HG03175 (cell line): ENCODE measurements around the gene MAPKAPK2.
"Not testable (repeated sequence)": the region's sequence is repeated elsewhere in the genome, so short reads cannot be mapped to it uniquely, and the experiment has no call there.

Experiments
- ATAC-seq: cut with Tn5 transposase; IDR thresholded peaks from one replicate; pipeline ENCODE4 v1.9.1; 2021; ENCODE audit warnings: mild to moderate bottlenecking, moderate library complexity; ENCODE audit not compliant: unreplicated experiment

MAPKAPK2 gene

GRCh38 chr1:206768472-206769303, 84.0 kb downstream of the MAPKAPK2 start:
- peak; percentile 28 for ATAC-seq

DNA sequence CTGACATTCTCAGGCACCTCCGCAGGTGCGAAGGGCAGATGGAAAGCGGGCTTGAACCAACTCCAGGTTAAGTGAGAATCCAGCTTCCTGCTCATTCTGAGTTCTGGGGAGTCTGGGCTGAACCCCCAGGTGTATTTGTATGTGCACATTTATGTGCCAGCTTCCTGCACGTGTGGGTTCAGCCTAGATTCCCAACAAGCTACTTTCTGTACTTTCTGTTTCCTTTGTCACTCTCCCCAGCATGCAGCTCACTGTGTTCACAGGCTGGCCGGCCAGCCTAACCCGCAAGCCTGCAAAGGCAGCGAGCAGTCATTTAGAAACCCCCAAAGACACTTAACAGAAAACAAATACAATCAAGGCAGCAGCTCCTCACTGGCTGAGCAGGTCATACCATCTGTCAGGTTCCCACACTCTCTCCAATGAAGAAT, 84.6 kb downstream of the MAPKAPK2 start:
- peak; percentile 74 for ATAC-seq

DNA sequence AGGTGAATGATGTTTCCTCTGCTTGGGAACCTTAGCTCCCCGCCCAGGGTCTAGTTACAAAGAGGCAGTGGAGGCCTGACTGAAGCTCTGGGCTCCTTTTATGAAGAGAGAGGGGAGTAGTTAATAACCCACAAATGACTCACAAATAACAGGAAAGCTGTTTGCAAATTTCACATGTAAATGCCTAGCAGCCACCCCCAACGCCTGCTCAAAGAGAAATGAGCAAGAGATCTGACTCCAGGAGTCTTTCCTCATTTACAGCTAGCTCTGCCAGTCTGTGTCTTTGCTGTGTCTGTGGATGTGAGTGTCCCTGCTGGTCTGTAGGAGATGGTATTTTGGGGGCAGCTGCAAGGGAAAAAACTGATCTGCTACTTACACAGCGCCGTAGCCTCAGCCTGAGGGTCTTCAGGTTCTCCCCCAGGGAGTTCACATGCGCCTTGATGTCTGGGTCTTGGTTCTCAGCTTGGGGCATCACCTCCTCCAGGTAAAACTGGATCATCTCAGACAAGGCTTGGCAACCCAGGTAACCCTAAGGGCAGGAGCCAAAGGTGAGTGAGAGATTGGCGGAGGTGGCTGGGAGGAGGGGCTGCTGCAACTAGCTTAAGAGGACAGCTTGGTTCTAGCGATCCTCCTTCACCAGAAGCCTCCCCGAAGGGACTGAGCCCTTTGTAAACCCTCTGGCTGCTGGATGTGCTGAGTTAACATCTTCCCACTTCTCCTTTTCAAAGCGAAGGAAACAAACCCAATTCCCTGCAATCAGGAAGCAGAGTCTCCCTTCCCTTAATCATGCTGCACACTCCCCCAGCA, 86.0 kb downstream of the MAPKAPK2 start, which contains the start of gene IL19:
IL19 (plus strand) TSS at position 243 of the 807 bp plus-strand sequence. CDS start 65,890 bp downstream, outside the sequence.
- ATAC-seq, result peak; percentile 22

DNA sequence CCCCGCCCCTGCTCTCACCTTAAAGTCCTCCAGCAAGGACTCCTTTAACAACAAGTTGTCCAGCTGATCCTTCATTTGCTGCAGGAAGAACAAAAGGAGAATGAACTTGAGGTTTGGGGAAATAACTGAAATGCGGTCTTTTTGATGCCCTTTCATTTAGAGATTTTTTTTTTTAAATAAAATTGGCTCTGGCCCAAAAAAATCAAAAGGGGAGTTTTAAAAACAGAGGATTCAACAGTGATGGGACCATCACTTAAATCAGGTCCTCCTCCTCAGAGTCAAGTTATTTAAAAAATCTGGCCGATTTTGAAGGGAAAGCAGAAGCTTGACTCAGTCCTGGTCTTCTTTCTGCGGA, 86.6 kb downstream of the MAPKAPK2 start:
- no peak for ATAC-seq

- no peak for ATAC-seq
Measured at GRCh38 chr1:206772243-206772937, 87.7 kb downstream of the MAPKAPK2 start, which contains the start of gene IL10. TSS of gene IL10 (minus strand) at chr1:206772494. CDS start at chr1:206772435, 59 bp downstream.

GRCh38 chr1:206774093-206774492, 89.4 kb downstream of the MAPKAPK2 start:
- ATAC-seq, result no peak

GRCh38 chr1:206776229-206776628, 91.5 kb downstream of the MAPKAPK2 start:
- no peak for ATAC-seq

- no peak for ATAC-seq
Measured at GRCh38 chr1:206778031-206778430, 93.3 kb downstream of the MAPKAPK2 start.

- ATAC-seq, result not testable (repeated sequence)
Measured at GRCh38 chr1:206778911-206779310, 94.2 kb downstream of the MAPKAPK2 start.

- ATAC-seq, result no peak
Measured at GRCh38 chr1:206779638-206780037, 94.9 kb downstream of the MAPKAPK2 start.

DNA sequence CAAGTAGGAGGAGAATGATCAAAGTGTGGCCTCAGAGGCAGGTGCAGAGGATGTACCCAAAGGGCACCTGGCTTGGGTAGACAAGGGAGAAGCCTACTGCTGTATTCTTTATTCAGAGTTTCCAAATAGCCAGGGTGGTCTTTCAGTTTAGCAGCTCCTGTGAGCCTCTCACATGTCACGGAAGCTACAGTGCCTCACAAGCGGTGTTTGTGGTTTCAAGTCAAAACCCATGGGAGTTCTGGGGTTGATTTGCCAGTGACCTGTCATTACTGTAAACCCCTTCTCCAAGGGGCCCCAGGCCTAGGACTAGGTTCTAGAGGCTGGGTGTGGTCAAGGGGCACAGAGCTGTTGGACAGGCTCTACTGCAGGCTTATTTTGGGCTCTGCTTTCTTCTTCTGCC, 97.7 kb downstream of the MAPKAPK2 start:
- peak; percentile 63 for ATAC-seq

DNA sequence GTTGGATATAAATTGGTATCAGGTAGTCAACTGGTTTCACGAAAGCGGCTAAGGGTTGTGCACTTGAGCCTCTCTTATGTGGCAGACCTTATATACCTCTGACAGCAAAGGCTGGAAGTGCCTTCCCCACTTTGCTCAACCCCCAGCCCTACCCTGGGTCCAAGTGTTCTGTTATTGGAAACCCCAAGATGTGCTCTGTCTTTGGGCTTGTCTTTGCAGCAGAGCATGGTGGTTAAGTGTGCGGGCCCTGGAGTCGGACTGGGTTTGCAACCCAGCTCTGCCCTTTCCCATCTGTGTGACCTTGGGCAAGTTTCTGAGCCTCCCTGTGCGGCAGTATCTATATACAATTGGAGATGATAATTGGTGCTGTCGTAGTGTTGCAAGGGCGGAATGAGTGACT, 98.8 kb downstream of the MAPKAPK2 start:
- no peak for ATAC-seq
